PC-3 (cell line): ENCODE measurements around the gene MCTP2.

ENCODE experiments used
- EZH2 ChIP-seq: fragments of 300-600 bp; sonication (generic); IDR thresholded peaks from one replicate; pipeline ENCODE4 v1.6.1; 2017; ENCODE audit warnings: antibody characterized with exemption, mild to moderate bottlenecking, low read length; ENCODE audit not compliant: unreplicated experiment
- EZH2phosphoT487 ChIP-seq: fragments of 300-600 bp; sonication (generic); IDR thresholded peaks from 2 replicates; pipeline ENCODE4 v1.6.1; 2018; ENCODE audit warnings: mild to moderate bottlenecking, antibody characterized with exemption, low read length, borderline replicate concordance
- TF ChIP-seq, protein P1 (sequence below): fragments of 300-600 bp; sonication (generic); conservative IDR thresholded peaks from 2 replicates; pipeline ENCODE4 v1.5.1; 2017; ENCODE audit warnings: antibody characterized with exemption, low read depth, mild to moderate bottlenecking, low read length

DNA sequence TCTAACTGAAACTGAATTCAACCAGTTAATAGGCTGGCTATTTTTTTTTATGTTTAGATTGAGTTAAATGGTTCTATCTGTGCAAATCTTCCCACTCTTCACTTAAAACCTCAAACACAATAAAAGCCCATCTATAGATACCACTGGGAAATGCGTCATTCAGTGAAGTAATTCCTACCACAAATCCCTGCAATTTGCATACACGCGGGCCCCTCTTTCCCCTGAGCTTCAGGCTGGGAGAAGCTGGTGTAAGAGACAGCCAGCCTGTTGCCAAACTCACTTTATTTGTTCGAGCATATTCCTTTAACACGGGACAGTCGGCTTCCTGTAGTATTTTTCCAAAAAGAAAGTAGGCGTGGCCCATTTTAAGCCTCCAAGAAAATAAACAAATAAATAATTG lies 26.0 kb upstream of the MCTP2 start:
- TF ChIP-seq EZH2phosphoT487 (no peak), EZH2 (no peak)
- TF ChIP-seq, protein P1, sequence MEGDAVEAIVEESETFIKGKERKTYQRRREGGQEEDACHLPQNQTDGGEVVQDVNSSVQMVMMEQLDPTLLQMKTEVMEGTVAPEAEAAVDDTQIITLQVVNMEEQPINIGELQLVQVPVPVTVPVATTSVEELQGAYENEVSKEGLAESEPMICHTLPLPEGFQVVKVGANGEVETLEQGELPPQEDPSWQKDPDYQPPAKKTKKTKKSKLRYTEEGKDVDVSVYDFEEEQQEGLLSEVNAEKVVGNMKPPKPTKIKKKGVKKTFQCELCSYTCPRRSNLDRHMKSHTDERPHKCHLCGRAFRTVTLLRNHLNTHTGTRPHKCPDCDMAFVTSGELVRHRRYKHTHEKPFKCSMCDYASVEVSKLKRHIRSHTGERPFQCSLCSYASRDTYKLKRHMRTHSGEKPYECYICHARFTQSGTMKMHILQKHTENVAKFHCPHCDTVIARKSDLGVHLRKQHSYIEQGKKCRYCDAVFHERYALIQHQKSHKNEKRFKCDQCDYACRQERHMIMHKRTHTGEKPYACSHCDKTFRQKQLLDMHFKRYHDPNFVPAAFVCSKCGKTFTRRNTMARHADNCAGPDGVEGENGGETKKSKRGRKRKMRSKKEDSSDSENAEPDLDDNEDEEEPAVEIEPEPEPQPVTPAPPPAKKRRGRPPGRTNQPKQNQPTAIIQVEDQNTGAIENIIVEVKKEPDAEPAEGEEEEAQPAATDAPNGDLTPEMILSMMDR = no peak
